HL-60 (cell line): ENCODE data around the gene DPYSL4.

Experiments used
- DNase-seq, 2 experiments: peaks; one replicate each; pipeline ENCODE4 v3.0.0-alpha.2; 2010 to 2020; ENCODE audit warnings: low read depth in 1 of 2, low spot score in 1 of 2
- H3K27ac ChIP-seq: fragments of 250-450 bp; sonication (Bioruptor Pico); replicated peaks from 2 replicates; pipeline ENCODE4 v1.5.1; 2020; ENCODE audit warnings: mild to moderate bottlenecking, moderate library complexity
- H3K27me3 ChIP-seq: fragments of 250-450 bp; sonication (Bioruptor Pico); 2 replicates; pipeline ENCODE4 v1.5.1; 2021; ENCODE audit warnings: mild to moderate bottlenecking, moderate library complexity; ENCODE audit not compliant: insufficient read depth, poor library complexity, severe bottlenecking
- H3K4me3 ChIP-seq: replicated peaks from 2 replicates; pipeline ENCODE4 v1.5.1; 2011; ENCODE audit warnings: mild to moderate bottlenecking, control low read depth, low read length; ENCODE audit not compliant: insufficient read depth
- GABPA ChIP-seq: IDR thresholded peaks from 2 replicates; pipeline ENCODE4 v1.6.1; 2012; ENCODE audit warnings: low read depth
- POLR2AphosphoS5 ChIP-seq: IDR thresholded peaks from 2 replicates; pipeline ENCODE4 v1.6.1; 2012; ENCODE audit warnings: low read depth
- SPI1 ChIP-seq: IDR thresholded peaks from 2 replicates; pipeline ENCODE4 v1.6.1; 2012; ENCODE audit warnings: low read depth, mild to moderate bottlenecking, borderline replicate concordance
- TF ChIP-seq, protein P1 (sequence below): IDR thresholded peaks from one replicate; pipeline ENCODE4 v1.5.1; 2011; ENCODE audit warnings: low read length, control low read depth, inconsistent platforms; ENCODE audit not compliant: insufficient read depth
- TF ChIP-seq, protein P2 (sequence below): IDR thresholded peaks from 2 replicates; pipeline ENCODE4 v1.6.1; 2012; ENCODE audit warnings: low read depth; ENCODE audit not compliant: insufficient replicate concordance

DPYSL4 gene

GRCh38 chr10:132204078-132204780, 17.5 kb downstream of the DPYSL4 start:
- Histone ChIP-seq H3K27ac (no peak overlapping the region), H3K27me3 (no peaks in the 10 kb centered on the region), H3K4me3 (no peak overlapping the region)
- DNase-seq = no peak
- TF ChIP-seq POLR2AphosphoS5 (no peak), GABPA (no peak), SPI1 (no peak)
- TF ChIP-seq, protein P1, sequence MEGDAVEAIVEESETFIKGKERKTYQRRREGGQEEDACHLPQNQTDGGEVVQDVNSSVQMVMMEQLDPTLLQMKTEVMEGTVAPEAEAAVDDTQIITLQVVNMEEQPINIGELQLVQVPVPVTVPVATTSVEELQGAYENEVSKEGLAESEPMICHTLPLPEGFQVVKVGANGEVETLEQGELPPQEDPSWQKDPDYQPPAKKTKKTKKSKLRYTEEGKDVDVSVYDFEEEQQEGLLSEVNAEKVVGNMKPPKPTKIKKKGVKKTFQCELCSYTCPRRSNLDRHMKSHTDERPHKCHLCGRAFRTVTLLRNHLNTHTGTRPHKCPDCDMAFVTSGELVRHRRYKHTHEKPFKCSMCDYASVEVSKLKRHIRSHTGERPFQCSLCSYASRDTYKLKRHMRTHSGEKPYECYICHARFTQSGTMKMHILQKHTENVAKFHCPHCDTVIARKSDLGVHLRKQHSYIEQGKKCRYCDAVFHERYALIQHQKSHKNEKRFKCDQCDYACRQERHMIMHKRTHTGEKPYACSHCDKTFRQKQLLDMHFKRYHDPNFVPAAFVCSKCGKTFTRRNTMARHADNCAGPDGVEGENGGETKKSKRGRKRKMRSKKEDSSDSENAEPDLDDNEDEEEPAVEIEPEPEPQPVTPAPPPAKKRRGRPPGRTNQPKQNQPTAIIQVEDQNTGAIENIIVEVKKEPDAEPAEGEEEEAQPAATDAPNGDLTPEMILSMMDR = no peak
- TF ChIP-seq, protein P2, sequence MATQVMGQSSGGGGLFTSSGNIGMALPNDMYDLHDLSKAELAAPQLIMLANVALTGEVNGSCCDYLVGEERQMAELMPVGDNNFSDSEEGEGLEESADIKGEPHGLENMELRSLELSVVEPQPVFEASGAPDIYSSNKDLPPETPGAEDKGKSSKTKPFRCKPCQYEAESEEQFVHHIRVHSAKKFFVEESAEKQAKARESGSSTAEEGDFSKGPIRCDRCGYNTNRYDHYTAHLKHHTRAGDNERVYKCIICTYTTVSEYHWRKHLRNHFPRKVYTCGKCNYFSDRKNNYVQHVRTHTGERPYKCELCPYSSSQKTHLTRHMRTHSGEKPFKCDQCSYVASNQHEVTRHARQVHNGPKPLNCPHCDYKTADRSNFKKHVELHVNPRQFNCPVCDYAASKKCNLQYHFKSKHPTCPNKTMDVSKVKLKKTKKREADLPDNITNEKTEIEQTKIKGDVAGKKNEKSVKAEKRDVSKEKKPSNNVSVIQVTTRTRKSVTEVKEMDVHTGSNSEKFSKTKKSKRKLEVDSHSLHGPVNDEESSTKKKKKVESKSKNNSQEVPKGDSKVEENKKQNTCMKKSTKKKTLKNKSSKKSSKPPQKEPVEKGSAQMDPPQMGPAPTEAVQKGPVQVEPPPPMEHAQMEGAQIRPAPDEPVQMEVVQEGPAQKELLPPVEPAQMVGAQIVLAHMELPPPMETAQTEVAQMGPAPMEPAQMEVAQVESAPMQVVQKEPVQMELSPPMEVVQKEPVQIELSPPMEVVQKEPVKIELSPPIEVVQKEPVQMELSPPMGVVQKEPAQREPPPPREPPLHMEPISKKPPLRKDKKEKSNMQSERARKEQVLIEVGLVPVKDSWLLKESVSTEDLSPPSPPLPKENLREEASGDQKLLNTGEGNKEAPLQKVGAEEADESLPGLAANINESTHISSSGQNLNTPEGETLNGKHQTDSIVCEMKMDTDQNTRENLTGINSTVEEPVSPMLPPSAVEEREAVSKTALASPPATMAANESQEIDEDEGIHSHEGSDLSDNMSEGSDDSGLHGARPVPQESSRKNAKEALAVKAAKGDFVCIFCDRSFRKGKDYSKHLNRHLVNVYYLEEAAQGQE = no peak

DNA sequence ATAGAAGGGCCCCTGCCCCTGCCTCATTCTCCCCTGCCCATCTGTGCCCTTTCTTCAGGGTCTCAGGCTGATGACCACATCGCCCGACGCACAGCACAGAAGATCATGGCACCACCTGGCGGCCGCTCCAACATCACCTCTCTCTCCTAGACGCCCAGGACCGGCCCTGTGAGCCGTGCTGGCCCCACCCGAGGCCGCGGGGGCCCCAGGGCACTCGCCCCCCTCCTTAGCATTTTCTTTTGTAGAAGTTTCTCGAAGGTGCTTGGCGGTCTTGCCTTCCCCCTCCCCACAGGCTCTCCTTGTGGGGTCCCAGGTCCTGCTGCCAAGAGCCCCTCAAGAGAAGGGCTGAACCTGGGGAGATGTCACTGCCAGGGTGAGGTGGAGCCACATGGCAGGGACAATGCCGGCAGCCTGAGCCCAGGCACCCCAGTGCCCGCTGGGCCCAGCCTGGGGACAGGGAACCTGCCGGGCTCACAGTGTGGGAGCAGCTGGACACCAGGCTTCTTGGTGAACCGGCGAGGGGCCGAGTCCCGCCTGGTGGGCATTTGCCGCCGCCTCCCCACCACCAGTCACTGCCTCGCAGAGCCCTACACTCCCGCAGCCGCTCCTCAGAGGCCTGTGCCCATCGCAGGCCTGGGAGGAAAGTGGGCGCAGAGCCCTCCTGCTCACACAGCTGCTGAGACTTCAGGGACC, 18.2 kb downstream of the DPYSL4 start:
- TF ChIP-seq GABPA (no peak), SPI1 (no peak), POLR2AphosphoS5 (no peak)
- TF ChIP-seq, protein P1 = no peak
- TF ChIP-seq, protein P2 = no peak
- DNase-seq = no peak
- Histone ChIP-seq H3K27ac (no peak overlapping the region), H3K27me3 (no peaks in the 10 kb centered on the region), H3K4me3 (no peak overlapping the region)

GRCh38 chr10:132205650-132206376, 19.1 kb downstream of the DPYSL4 start:
- no peaks in the 10 kb centered on the region for H3K27me3 ChIP-seq
- DNase-seq = no peak
- TF ChIP-seq SPI1 = no peak
- no peak for TF ChIP-seq POLR2AphosphoS5
- no peak for TF ChIP-seq GABPA

GRCh38 chr10:132206377-132206745, 19.6 kb downstream of the DPYSL4 start:
- DNase-seq = no peak
- Histone ChIP-seq H3K27me3 (no peaks in the 10 kb centered on the region), H3K27ac (no peak overlapping the region), H3K4me3 (no peak overlapping the region)
- TF ChIP-seq SPI1 = no peak
- TF ChIP-seq, protein P1 = no peak
- no peak for TF ChIP-seq POLR2AphosphoS5
- no peak for TF ChIP-seq GABPA
- TF ChIP-seq, protein P2 = no peak

More at GRCh38 chr10:132205650-132206376, 19.1 kb downstream of the DPYSL4 start:
- H3K4me3 ChIP-seq = no peak overlapping the region
- no peak overlapping the region for H3K27ac ChIP-seq
